ENCODE measurements around the gene FYN. TPM values are rescaled to one million over a fixed set of nuclear protein-coding genes. Genes with fewer than 3 reads are reported as not detected.

Gene FYN
- total and polyA plus RNA-seq, 10 of the 15 experiments (the other 5 are each of a cell fraction or from before 2014, with no cell fraction given): 51.4 to 247 (median 138) TPM

DNA sequence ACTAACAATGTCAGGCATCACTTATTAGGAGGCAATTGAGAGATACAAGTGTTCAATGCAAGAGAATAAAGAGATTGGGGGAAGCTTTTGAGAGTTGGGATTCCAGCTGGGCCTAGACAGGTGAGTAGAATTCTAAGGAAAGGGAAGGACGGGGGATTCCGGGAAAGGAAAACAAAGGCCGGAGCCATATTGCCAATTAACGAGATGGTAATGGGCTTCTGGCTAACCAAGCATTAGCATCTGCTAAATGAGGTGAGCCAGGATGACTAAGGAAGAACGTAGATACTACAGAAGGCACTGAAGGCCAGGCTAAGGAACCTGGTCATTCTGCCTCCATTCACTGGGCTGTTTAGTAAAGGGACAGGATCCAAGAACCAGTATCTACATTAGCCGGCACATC, 10.5 kb downstream of the FYN start (continued):
- TF ChIP-seq HCFC1 (IDR thresholded peaks at IDR 0.05; ENCODE audit: low read length): no peak
- no peak for TF ChIP-seq NFYB (IDR thresholded peaks at IDR 0.05; ENCODE audit: insufficient read depth, low read depth, low read length)

DNA sequence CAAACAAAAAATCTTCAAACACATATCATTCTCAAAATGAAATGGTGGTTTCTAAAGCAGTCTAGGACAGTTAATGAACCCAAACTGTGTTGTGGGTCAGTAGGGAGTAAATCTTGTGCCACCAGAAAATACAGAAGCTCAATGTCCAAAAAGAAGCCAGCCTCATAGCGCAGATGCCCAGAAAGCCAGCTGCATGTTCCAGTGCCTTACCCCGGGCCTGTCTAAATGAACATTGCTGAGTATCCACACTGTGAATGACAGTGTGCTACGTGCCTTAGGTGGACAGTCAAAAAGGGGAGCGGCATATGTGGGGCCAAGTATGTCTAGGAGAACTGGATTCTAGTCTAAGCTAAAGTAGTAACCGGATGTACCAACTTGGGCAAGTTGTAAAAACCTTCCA, 10.9 kb downstream of the FYN start:
- Histone ChIP-seq H3K36me3 (ENCODE audit: control insufficient read depth in 2 of 2, insufficient read depth in 2 of 2, low read length in 1 of 2) (peaks cover 0 to 2% of the 10 kb centered on the region in 2 experiments; a peak in 3 of 4 replicates), H3K4me3 (no peak overlapping the region), H3K9me3 (replicated peaks; ENCODE audit: control insufficient read depth, insufficient read depth, low read length) (no peaks in the 10 kb centered on the region), H3K27ac (ENCODE audit: control insufficient read depth, insufficient read depth) (no peak overlapping the region), H2AFZ (ENCODE audit: control insufficient read depth, low read depth, low read length) (no peak overlapping the region), H3K9ac (ENCODE audit: control insufficient read depth, insufficient read depth, low read length) (no peak overlapping the region), H3K4me2 (ENCODE audit: control insufficient read depth, insufficient read depth) (no peak overlapping the region), H3K4me1 (ENCODE audit: control insufficient read depth, insufficient read depth, low read length) (peaks cover 21% of the 10 kb centered on the region), H4K20me1 (ENCODE audit: control insufficient read depth, insufficient read depth) (peaks cover 3% of the 10 kb centered on the region), H3K27me3 (replicated peaks in 1 of 2; ENCODE audit: control insufficient read depth in 2 of 2, insufficient read depth in 2 of 2, low read length in 1 of 2) (no peaks in the 10 kb centered on the region), H3K79me2 (ENCODE audit: control insufficient read depth, insufficient read depth, low read length) (peaks cover 90% of the 10 kb centered on the region)
- SMC1A ChIA-PET (ENCODE audit: uncharacterized antibody, unreplicated experiment): interaction anchor here (0.8 to 2.2 kb wide), 9 partner anchors 8 to 153 kb away, joined by 3 to 14 read pairs (median 4); no protein-coding TSS in a partner anchor
- FAIRE-seq (no peak), ATAC-seq (no peak), DNase-seq (ENCODE audit: low read depth, low spot score) (no peak)
- TF ChIP-seq SMARCA5 (IDR thresholded peaks at IDR 0.05): no peak
- TF ChIP-seq SUZ12 (IDR thresholded peaks at IDR 0.05; ENCODE audit: unreplicated experiment): no peak
- no peak for TF ChIP-seq HDGF (IDR thresholded peaks at IDR 0.05)
- no peak for TF ChIP-seq TCF3 (IDR thresholded peaks at IDR 0.05; ENCODE audit: borderline replicate concordance, insufficient read depth, low read depth, low read length)
- TF ChIP-seq CHD2 (IDR thresholded peaks at IDR 0.05; ENCODE audit: borderline replicate concordance, low read depth, low read length): no peak
- no peak for TF ChIP-seq RAD51 (IDR thresholded peaks at IDR 0.05)
- no peak for TF ChIP-seq CEBPB (IDR thresholded peaks at IDR 0.05; ENCODE audit: borderline replicate concordance in 1 of 2, low read depth in 2 of 2, low read length in 2 of 2)
- no peak for TF ChIP-seq FOXK2 (IDR thresholded peaks at IDR 0.05)
- RAD21 ChIA-PET (ENCODE audit: unreplicated experiment): interaction anchor here (1.3 to 1.6 kb wide), 3 partner anchors 11 to 18 kb away, joined by 4 to 8 read pairs (median 4); partner anchors contain the start of gene FYN
- CTCF ChIA-PET: interaction anchor here (0.6 to 2.8 kb wide), 4 partner anchors 8 to 154 kb away, joined by 3 to 11 read pairs (median 4); no protein-coding TSS in a partner anchor
- in situ Hi-C loops (cut with MboI) (no loop called here), intact Hi-C loops (cut with micrococcal nuclease; ENCODE audit: unreplicated experiment) (no loop called here)
- no TSS peak for BruUV-seq (replicated peaks)
- POLR2A ChIA-PET: interaction anchor here (0.7 to 1.1 kb wide), 3 partner anchors 8 to 18 kb away, joined by 3 to 4 read pairs (median 3); no protein-coding TSS in a partner anchor
- WGBS (ENCODE audit: insufficient coverage, insufficient replicate concordance, low lambda C conversion rate, missing lambda C conversion rate): 61% methylated on average over 5 of the region's 5 CpGs
